Type B pancreatic cell (in vitro differentiated cells): ENCODE measurements around the gene DOCK7. TPM values are rescaled to one million over a fixed set of nuclear protein-coding genes. Genes with fewer than 3 reads are reported as not detected.
"Not testable (repeated sequence)": the region's sequence is repeated elsewhere in the genome, so short reads cannot be mapped to it uniquely, and the experiment has no call there.

Experiments used
- DNase-seq: peaks from one replicate; pipeline ENCODE4 v3.0.0; 2021; ENCODE audit warnings: mixed read lengths; ENCODE audit not compliant: unreplicated experiment; ENCODE audit errors: extremely low spot score
- H3K27ac Mint-ChIP-seq: 2 replicates; pipeline ENCODE4 v1.8.0; 2021; ENCODE audit warnings: mild to moderate bottlenecking, mixed read lengths
- H3K27me3 Mint-ChIP-seq: 2 replicates; pipeline ENCODE4 v1.8.0; 2021; ENCODE audit warnings: mixed read lengths
- H3K36me3 Mint-ChIP-seq: 2 replicates; pipeline ENCODE4 v1.8.0; 2021; ENCODE audit warnings: mixed read lengths
- H3K4me1 Mint-ChIP-seq: one replicate; pipeline ENCODE4 v1.8.0; 2021; ENCODE audit warnings: mixed read lengths; ENCODE audit not compliant: unreplicated experiment
- H3K4me3 Mint-ChIP-seq: 2 replicates; pipeline ENCODE4 v1.8.0; 2021; ENCODE audit warnings: mild to moderate bottlenecking, mixed read lengths
- H3K9me3 Mint-ChIP-seq: 2 replicates; pipeline ENCODE4 v1.8.0; 2021; ENCODE audit warnings: mixed read lengths
- total RNA-seq: library from RNA; stranded (reverse); gene quantifications from 2 replicates; pipeline ENCODE4 v1.2.1, GENCODE V29; 2021; ENCODE audit warnings: low replicate concordance
- TF ChIP-seq, protein P1 (sequence below): fragments of 200-600 bp; sonication (generic); conservative IDR thresholded peaks from 2 replicates; pipeline ENCODE4 v1.5.0; 2021; ENCODE audit warnings: antibody characterized with exemption, mild to moderate bottlenecking

The DOCK7 gene
- total RNA-seq, 1 donor from 2014 or later = 61.1 TPM

DNA sequence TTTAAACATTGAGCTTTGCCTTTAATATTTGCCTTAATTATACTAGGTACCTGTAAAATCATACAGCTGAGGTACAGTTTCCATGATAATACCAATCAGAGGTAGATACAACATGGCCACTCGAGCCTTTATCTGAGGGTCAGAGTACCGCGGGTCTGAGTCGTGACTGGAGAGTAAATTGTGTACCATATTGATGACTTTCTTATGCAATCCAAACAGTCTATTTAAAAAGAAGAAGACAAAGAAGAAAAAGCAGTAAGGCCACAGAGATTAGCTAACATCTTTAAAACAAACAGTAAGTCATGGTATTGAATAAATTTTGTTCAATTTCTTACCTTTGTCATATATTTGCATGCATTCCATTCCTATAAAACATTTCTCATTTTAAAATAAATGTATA, 159.0 kb downstream of the DOCK7 start:
- H3K27me3 Mint-ChIP-seq = no peaks in the 10 kb centered on the region
- H3K27ac Mint-ChIP-seq = no peak overlapping the region
- no peak for DNase-seq
- peaks cover 14% of the 10 kb centered on the region for H3K36me3 Mint-ChIP-seq
- no peaks in the 10 kb centered on the region for H3K4me1 Mint-ChIP-seq
- no peaks in the 10 kb centered on the region for H3K9me3 Mint-ChIP-seq
- TF ChIP-seq, protein P1, sequence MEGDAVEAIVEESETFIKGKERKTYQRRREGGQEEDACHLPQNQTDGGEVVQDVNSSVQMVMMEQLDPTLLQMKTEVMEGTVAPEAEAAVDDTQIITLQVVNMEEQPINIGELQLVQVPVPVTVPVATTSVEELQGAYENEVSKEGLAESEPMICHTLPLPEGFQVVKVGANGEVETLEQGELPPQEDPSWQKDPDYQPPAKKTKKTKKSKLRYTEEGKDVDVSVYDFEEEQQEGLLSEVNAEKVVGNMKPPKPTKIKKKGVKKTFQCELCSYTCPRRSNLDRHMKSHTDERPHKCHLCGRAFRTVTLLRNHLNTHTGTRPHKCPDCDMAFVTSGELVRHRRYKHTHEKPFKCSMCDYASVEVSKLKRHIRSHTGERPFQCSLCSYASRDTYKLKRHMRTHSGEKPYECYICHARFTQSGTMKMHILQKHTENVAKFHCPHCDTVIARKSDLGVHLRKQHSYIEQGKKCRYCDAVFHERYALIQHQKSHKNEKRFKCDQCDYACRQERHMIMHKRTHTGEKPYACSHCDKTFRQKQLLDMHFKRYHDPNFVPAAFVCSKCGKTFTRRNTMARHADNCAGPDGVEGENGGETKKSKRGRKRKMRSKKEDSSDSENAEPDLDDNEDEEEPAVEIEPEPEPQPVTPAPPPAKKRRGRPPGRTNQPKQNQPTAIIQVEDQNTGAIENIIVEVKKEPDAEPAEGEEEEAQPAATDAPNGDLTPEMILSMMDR = no peak
- no peak overlapping the region for H3K4me3 Mint-ChIP-seq

DNA sequence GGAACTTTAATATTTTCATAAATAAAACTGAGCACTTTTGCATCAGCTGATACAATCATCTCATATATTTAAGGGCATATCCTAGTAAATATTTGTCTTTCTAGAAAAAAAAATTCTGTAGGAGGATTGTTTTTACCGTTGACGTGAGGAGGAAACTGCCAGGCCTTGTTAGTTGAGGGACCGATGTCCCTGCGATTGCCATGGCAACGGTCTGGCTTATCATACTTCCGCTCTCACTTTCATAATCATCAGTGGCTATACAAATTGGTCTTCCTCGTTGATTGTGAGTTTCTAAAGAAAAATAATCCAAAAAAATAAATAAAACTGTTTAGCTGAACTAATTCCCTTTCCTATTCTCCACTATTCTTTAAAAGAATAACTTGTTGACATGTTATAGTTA, 160.2 kb downstream of the DOCK7 start:
- Mint-ChIP-seq H3K27ac (no peak overlapping the region), H3K4me3 (no peak overlapping the region), H3K27me3 (no peaks in the 10 kb centered on the region), H3K4me1 (no peaks in the 10 kb centered on the region), H3K36me3 (peaks cover 17% of the 10 kb centered on the region), H3K9me3 (no peaks in the 10 kb centered on the region)
- no peak for DNase-seq
- TF ChIP-seq, protein P1 = no peak

DNA sequence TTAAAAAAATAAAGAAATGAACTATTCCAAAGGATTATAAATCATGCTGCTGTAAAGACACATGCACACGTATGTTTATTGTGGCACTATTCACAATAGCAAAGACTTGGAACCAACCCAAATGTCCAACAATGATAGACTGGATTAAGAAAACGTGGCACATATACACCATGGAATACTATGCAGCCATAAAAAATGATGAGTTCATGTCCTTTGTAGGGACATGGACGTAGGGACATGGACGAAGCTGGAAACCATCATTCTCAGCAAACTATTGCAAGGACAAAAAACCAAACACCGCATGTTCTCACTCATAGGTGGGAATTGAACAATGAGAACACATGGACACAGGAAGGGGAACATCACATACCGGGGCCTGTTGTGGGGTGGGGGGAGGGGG, 160.8 kb downstream of the DOCK7 start:
- not testable (repeated sequence) for H3K4me3 Mint-ChIP-seq, H3K4me1 Mint-ChIP-seq, H3K27me3 Mint-ChIP-seq, H3K27ac Mint-ChIP-seq, DNase-seq, H3K9me3 Mint-ChIP-seq
- peaks cover 17% of the 10 kb centered on the region for H3K36me3 Mint-ChIP-seq

DNA sequence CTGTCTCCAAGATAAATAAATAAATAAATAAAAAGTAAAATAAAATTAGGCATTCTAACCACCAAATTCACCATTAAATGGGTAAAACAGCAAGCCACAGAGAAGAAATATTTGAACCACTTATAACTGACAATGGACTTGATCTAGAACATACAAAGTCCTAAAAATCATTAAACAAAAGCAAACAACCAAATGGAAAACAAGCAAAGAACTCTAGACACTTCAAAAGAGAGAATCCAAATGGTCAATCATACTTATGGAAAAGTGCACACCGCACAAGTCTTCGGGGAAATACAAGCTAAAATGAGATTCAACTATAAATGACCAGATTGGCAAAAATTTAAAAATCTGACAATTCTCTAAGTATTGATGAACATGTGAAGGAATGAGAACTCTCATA, 164.3 kb downstream of the DOCK7 start:
- peaks cover 5% of the 10 kb centered on the region for H3K9me3 Mint-ChIP-seq
- no peak for DNase-seq
- no peaks in the 10 kb centered on the region for H3K27me3 Mint-ChIP-seq
- peaks cover 42% of the 10 kb centered on the region for H3K36me3 Mint-ChIP-seq
- no peak overlapping the region for H3K4me3 Mint-ChIP-seq
- TF ChIP-seq, protein P1 = no peak
- no peaks in the 10 kb centered on the region for H3K4me1 Mint-ChIP-seq
- H3K27ac Mint-ChIP-seq = no peak overlapping the region

DNA sequence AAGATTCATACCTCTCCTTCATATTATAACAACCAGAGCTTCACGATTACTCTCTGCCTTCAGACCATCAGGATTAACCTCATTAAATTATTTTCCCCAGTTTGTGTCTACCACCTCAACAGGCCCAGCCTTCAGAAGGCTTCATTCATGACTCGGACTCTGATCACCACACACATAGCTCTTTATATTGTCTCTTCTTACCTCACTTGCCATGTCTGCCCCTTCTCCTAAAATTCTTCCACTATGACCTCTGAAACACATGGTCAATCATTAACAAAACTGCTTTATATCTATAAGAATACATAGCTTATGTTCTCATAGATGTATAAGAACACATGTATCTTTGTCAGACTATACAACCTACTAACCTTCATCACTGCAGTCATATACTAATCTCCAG, 171.6 kb downstream of the DOCK7 start:
- H3K36me3 Mint-ChIP-seq = peaks cover 38% of the 10 kb centered on the region
- H3K27ac Mint-ChIP-seq = no peak overlapping the region
- DNase-seq = no peak
- no peaks in the 10 kb centered on the region for H3K27me3 Mint-ChIP-seq
- TF ChIP-seq, protein P1 = no peak
- H3K4me3 Mint-ChIP-seq = no peak overlapping the region
- H3K9me3 Mint-ChIP-seq = peaks cover 5% of the 10 kb centered on the region
- no peaks in the 10 kb centered on the region for H3K4me1 Mint-ChIP-seq

DNA sequence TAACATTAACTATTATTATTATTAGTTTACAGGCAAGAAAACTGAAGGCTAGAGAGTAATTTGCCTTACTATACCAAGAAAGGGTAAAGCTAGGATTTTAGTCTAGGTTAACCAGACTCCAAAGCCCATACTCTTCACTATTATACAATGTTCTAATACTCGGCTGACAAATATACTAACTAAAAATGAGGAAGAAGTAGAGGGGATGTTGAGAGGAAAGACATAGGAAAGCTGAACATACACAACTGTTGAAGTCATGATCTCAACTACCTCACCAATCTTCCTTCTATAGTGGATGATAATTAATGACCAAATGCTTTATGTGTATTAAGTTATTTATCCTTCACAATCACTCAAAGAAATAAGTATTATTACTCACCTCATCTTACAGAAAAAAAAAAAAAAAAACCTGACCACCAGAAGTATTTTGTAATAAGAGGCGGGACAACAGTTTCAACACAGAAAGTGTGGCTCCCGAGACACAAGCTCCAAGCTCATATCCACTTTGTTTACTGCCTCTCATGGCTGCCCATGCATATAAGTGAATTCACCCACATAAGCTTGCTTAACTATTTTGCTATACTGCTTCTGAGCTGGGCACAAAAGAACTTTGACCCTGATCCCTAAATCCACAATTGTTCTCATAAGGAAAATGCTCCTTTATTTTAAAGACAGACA, 173.3 kb downstream of the DOCK7 start:
- H3K27me3 Mint-ChIP-seq = no peaks in the 10 kb centered on the region
- no peak overlapping the region for H3K27ac Mint-ChIP-seq
- peaks cover 5% of the 10 kb centered on the region for H3K9me3 Mint-ChIP-seq
- DNase-seq = no peak
- H3K4me3 Mint-ChIP-seq = no peak overlapping the region
- peaks cover 21% of the 10 kb centered on the region for H3K36me3 Mint-ChIP-seq
- no peaks in the 10 kb centered on the region for H3K4me1 Mint-ChIP-seq
- TF ChIP-seq, protein P1 = no peak
